Thyroid gland (tissue), 4 donors: ENCODE data around the gene SYCE3. TPM values are rescaled to one million over a fixed set of nuclear protein-coding genes. Genes with fewer than 3 reads are reported as not detected.

Experiments used
- DNase-seq, 2 donors: peaks; one replicate each; pipeline ENCODE4 v3.0.0-alpha.2; 2019
- H3K27ac ChIP-seq, 3 donors: fragments of 200-600 bp; sonication (generic); 1 replicate in 2 of 3; 2 replicates in 1 of 3; pipeline ENCODE4 v1.5.1; 2016 to 2019; ENCODE audit warnings: mild to moderate bottlenecking in 1 of 3, moderate library complexity in 1 of 3
- H3K27me3 ChIP-seq: fragments of 200-600 bp; sonication (generic); one replicate; pipeline ENCODE4 v1.5.1; 2019
- H3K36me3 ChIP-seq, 2 donors: fragments of 200-600 bp; sonication (generic); one replicate each; pipeline ENCODE4 v1.5.1; 2016 to 2019
- H3K4me1 ChIP-seq, 2 donors: fragments of 200-600 bp; sonication (generic); one replicate each; pipeline ENCODE4 v1.5.1; 2017 to 2019
- H3K4me3 ChIP-seq, 3 donors: fragments of 200-600 bp; sonication (generic); replicated peaks in 1 of 3; 1 replicate in 2 of 3; 2 replicates in 1 of 3; pipeline ENCODE4 v1.5.1; 2016; ENCODE audit warnings: mild to moderate bottlenecking in 1 of 3
- H3K9me3 ChIP-seq: fragments of 200-600 bp; sonication (generic); one replicate; pipeline ENCODE4 v1.5.1; 2017
- POLR2A ChIP-seq, 2 donors: fragments of 450-650 bp; IDR thresholded peaks; one replicate each; pipeline ENCODE4 v1.6.1; 2017; ENCODE audit warnings: antibody characterized with exemption in 2 of 2, mild to moderate bottlenecking in 2 of 2, moderate library complexity in 1 of 2
- WGBS, 2 donors: methylation state at CpG; one replicate each; pipeline ENCODE4 v1.1.5; 2017; 5-methylcytosine and 5-hydroxymethylcytosine counted together
- intact Hi-C: fragments of 100-400 bp; cut with DNase I; formaldehyde crosslinking; loops from one replicate; pipeline ENCODE4 v1.15.1; 2023
- total RNA-seq, 4 donors: library from RNA; depleted of rRNA; stranded (reverse); fragments of >200 nt; gene quantifications; one replicate each; pipeline ENCODE4 v1.2.3, GENCODE V29; 2016
- TF ChIP-seq, protein P1 (sequence below), 6 experiments: fragments of 200-600 bp in 3 of 6; fragments of 450-650 bp in 3 of 6; sonication (generic) in 3 of 6; IDR thresholded peaks; one replicate each; pipeline ENCODE4 v1.5.1; 2016 to 2019; ENCODE audit warnings: antibody characterized with exemption in 6 of 6, mild to moderate bottlenecking in 2 of 6, inconsistent platforms in 1 of 6, moderate library complexity in 1 of 6

SYCE3 gene
- total RNA-seq, 4 donors from 2014 or later = 3.5 to 6.0 (median 4.3) TPM; not detected in 1

DNA sequence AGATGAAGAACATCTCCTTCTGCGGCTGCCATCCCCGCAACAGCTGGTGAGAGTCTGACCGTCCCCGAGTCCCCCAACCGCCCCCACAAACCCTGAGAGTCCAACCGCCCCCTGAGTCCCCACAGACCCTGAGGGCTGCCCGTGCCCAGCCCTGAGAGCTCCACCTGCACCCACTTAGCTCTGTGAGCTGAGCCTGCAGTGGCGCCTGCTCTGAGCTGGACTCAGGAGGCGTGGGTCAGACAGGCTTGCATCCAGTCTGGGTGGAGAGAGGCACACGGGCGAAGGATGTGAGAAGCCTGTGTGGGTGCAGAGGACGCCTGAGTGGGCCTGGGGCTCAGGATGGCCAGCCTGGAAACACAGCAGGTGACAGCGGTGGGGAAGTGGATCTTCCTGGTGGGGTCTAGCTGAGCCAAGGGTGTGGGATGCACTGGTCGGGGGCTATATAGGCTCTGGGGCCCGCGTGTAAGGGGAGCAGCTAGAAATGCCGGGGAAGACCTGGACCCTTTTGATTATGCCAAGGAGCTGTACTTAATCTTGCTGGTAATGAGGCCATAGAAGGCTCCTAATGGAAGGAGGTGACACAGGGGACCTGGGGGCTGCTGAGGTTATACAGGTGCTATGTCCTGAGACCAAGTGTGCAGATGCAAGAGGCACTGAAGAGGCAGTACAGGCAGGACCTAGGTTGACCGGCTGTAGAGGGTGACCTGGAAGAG is 44.4 kb upstream of the SYCE3 start:
- intact Hi-C loops = loop anchor here (10.0 kb wide), 1 partner anchor 352 kb away; the partner anchor contains the start of gene HDAC10
- WGBS, 2 donors = 73 to 85% methylated on average over 10 to 17 of the region's 18 CpGs
- Histone ChIP-seq H3K4me1 (no peaks in the 10 kb centered on the region), H3K27me3 (peaks cover 4% of the 10 kb centered on the region), H3K36me3 (no peaks in the 10 kb centered on the region), H3K4me3 (no peak overlapping the region), H3K27ac (no peak overlapping the region), H3K9me3 (no peaks in the 10 kb centered on the region)
- DNase-seq = no peak
- TF ChIP-seq, protein P1, sequence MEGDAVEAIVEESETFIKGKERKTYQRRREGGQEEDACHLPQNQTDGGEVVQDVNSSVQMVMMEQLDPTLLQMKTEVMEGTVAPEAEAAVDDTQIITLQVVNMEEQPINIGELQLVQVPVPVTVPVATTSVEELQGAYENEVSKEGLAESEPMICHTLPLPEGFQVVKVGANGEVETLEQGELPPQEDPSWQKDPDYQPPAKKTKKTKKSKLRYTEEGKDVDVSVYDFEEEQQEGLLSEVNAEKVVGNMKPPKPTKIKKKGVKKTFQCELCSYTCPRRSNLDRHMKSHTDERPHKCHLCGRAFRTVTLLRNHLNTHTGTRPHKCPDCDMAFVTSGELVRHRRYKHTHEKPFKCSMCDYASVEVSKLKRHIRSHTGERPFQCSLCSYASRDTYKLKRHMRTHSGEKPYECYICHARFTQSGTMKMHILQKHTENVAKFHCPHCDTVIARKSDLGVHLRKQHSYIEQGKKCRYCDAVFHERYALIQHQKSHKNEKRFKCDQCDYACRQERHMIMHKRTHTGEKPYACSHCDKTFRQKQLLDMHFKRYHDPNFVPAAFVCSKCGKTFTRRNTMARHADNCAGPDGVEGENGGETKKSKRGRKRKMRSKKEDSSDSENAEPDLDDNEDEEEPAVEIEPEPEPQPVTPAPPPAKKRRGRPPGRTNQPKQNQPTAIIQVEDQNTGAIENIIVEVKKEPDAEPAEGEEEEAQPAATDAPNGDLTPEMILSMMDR (IDR thresholded peaks at IDR 0.05) = no peak
- TF ChIP-seq POLR2A (IDR thresholded peaks at IDR 0.05) = no peak

GRCh38 chr22:50606165-50606945 is 43.6 kb upstream of the SYCE3 start:
- H3K4me1 ChIP-seq = no peaks in the 10 kb centered on the region
- no peak overlapping the region for H3K4me3 ChIP-seq
- WGBS, 2 donors = 80 to 84% methylated on average over 16 to 18 of the region's 19 CpGs
- H3K27me3 ChIP-seq = peaks cover 4% of the 10 kb centered on the region
- H3K9me3 ChIP-seq = no peaks in the 10 kb centered on the region
- intact Hi-C loops = loop anchor here (10.0 kb wide), 1 partner anchor 352 kb away; the partner anchor contains the start of gene HDAC10
- no peak for TF ChIP-seq POLR2A (IDR thresholded peaks at IDR 0.05)
- TF ChIP-seq, protein P1 (IDR thresholded peaks at IDR 0.05) = no peak
- DNase-seq = no peak
- no peaks in the 10 kb centered on the region for H3K36me3 ChIP-seq
- no peak overlapping the region for H3K27ac ChIP-seq

DNA sequence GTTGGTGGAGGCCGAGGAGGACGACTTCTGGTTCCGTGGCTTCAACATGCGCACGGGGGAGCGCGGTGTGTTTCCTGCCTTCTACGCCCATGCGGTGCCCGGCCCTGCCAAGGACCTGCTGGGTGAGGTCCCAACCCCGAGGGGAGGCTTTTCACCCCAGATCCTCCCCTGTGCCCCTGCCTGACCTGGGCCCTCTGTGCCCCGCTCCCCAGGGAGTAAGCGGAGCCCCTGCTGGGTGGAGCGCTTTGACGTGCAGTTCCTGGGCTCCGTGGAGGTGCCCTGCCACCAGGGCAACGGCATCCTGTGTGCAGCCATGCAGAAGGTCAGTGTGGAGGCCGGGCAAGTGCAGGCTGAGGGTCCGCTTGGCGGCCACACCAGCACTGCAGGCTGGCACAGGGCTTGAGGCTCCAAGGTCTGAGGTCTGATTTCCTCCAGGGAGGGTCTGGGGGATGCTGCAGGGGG is 42.9 kb upstream of the SYCE3 start:
- peaks cover 0 to 4% of the 10 kb centered on the region in 2 donors for H3K4me1 ChIP-seq

GRCh38 chr22:50605002-50605612 is 42.4 kb upstream of the SYCE3 start:
- no peak for DNase-seq
- 81 to 84% methylated on average over 15 to 19 of the region's 23 CpGs for whole genome bisulfite sequencing, 2 donors
- Histone ChIP-seq H3K4me1 (peaks cover 0 to 7% of the 10 kb centered on the region in 2 donors), H3K9me3 (no peaks in the 10 kb centered on the region), H3K27me3 (peaks cover 4% of the 10 kb centered on the region), H3K27ac (no peak overlapping the region), H3K36me3 (no peaks in the 10 kb centered on the region), H3K4me3 (no peak overlapping the region)
- TF ChIP-seq POLR2A (IDR thresholded peaks at IDR 0.05) = no peak
- TF ChIP-seq, protein P1 (IDR thresholded peaks at IDR 0.05) = no peak
- intact Hi-C loops = loop anchor here (10.0 kb wide), 1 partner anchor 350 kb away; the partner anchor contains the start of gene HDAC10

More for the DNA sequence above, 42.9 kb upstream of the SYCE3 start:
- Histone ChIP-seq H3K9me3 (no peaks in the 10 kb centered on the region), H3K36me3 (no peaks in the 10 kb centered on the region), H3K27me3 (peaks cover 4% of the 10 kb centered on the region), H3K27ac (no peak overlapping the region), H3K4me3 (no peak overlapping the region)
- TF ChIP-seq POLR2A (IDR thresholded peaks at IDR 0.05) = no peak
- TF ChIP-seq, protein P1 (IDR thresholded peaks at IDR 0.05) = no peak
- intact Hi-C loops = loop anchor here (10.0 kb wide), 1 partner anchor 351 kb away; the partner anchor contains the start of gene HDAC10
- WGBS, 2 donors = 77 to 87% methylated on average over 7 to 13 of the region's 20 CpGs
- no peak for DNase-seq
